Fibroblast of lung (primary cell): Measurements from ENCODE around the gene IFI44L.

Experiments used
- CTCF ChIP-seq, 2 donors: IDR thresholded peaks in 1 of 2; conservative IDR thresholded peaks in 1 of 2; 1 replicate in 1 of 2; 2 replicates in 1 of 2; pipeline ENCODE4 v1.5.1; 2011 to 2012; ENCODE audit warnings: low read length in 2 of 2, control low read depth in 1 of 2, inconsistent platforms in 1 of 2, low read depth in 1 of 2, mild to moderate bottlenecking in 1 of 2
- EZH2 ChIP-seq: IDR thresholded peaks from 2 replicates; pipeline ENCODE4 v1.5.1; 2012; ENCODE audit warnings: low read length, control low read depth, mild to moderate bottlenecking; ENCODE audit errors: missing control alignments

GRCh38 chr1:78622548-78622947 is 2.3 kb downstream of the IFI44L start:
- no peak for TF ChIP-seq EZH2
- TF ChIP-seq CTCF (conservative IDR thresholded peaks at IDR 0.05 in 1 of 2, IDR thresholded peaks at IDR 0.05 in 1 of 2; ENCODE audit: low read depth in 1 of 2, low read length in 2 of 2) = no peak
